KOPT-K1 (cell line): ENCODE measurements around the gene DMRT1.

Experiments
- H3K27ac ChIP-seq: fragments of 200-600 bp; sonication (generic); 2 replicates; pipeline ENCODE4 v1.5.1; 2016; ENCODE audit warnings: antibody characterized with exemption, mild to moderate bottlenecking, low read depth, low read length; ENCODE audit not compliant: poor library complexity, severe bottlenecking
- H3K36me3 ChIP-seq: fragments of 200-600 bp; sonication (generic); 2 replicates; pipeline ENCODE4 v1.5.1; 2017; ENCODE audit warnings: antibody characterized with exemption, mild to moderate bottlenecking, low read length, moderate library complexity; ENCODE audit not compliant: insufficient read depth
- H3K9me3 ChIP-seq: fragments of 200-600 bp; sonication (generic); 2 replicates; pipeline ENCODE4 v1.5.1; 2017; ENCODE audit warnings: antibody characterized with exemption, low read length, mild to moderate bottlenecking; ENCODE audit not compliant: insufficient read depth, poor library complexity, severe bottlenecking

The DMRT1 gene

GRCh38 chr9:841371-842209 is at the start of gene DMRT1:
Gene DMRT1 (plus strand): TSS chr9:841697. CDS start chr9:841839, 142 bp downstream.
- H3K27ac ChIP-seq, result no peak within 1 kb of the TSS
- no peaks in the 10 kb centered on the region for H3K36me3 ChIP-seq
- peaks cover 11% of the 10 kb centered on the region for H3K9me3 ChIP-seq

- no peaks in the 10 kb centered on the region for H3K9me3 ChIP-seq
- no peak overlapping the region for H3K27ac ChIP-seq
- H3K36me3 ChIP-seq, result no peaks in the 10 kb centered on the region
Measured at GRCh38 chr9:792331-793260, 48.9 kb upstream of the DMRT1 start.

GRCh38 chr9:794386-794785 is 47.1 kb upstream of the DMRT1 start:
- no peaks in the 10 kb centered on the region for H3K9me3 ChIP-seq
- no peaks in the 10 kb centered on the region for H3K36me3 ChIP-seq
- H3K27ac ChIP-seq, result no peak overlapping the region

- Histone ChIP-seq H3K9me3 (no peaks in the 10 kb centered on the region), H3K27ac (no peak overlapping the region), H3K36me3 (no peaks in the 10 kb centered on the region)
Measured at GRCh38 chr9:795869-796268, 45.6 kb upstream of the DMRT1 start.

- no peaks in the 10 kb centered on the region for H3K9me3 ChIP-seq
- no peaks in the 10 kb centered on the region for H3K36me3 ChIP-seq
- H3K27ac ChIP-seq, result no peak overlapping the region
Measured at GRCh38 chr9:800591-801150, 40.8 kb upstream of the DMRT1 start.

- H3K9me3 ChIP-seq, result no peaks in the 10 kb centered on the region
- H3K36me3 ChIP-seq, result no peaks in the 10 kb centered on the region
- no peak overlapping the region for H3K27ac ChIP-seq
Measured at GRCh38 chr9:801399-802071, 40.0 kb upstream of the DMRT1 start.

- H3K9me3 ChIP-seq, result no peaks in the 10 kb centered on the region
- no peaks in the 10 kb centered on the region for H3K36me3 ChIP-seq
- no peak overlapping the region for H3K27ac ChIP-seq
Measured at GRCh38 chr9:804026-804425, 37.5 kb upstream of the DMRT1 start.

GRCh38 chr9:805151-805550 is 36.3 kb upstream of the DMRT1 start:
- no peaks in the 10 kb centered on the region for H3K9me3 ChIP-seq
- no peaks in the 10 kb centered on the region for H3K36me3 ChIP-seq
- no peak overlapping the region for H3K27ac ChIP-seq

GRCh38 chr9:806285-807156 is 35.0 kb upstream of the DMRT1 start:
- H3K9me3 ChIP-seq, result no peaks in the 10 kb centered on the region
- H3K27ac ChIP-seq, result no peak overlapping the region
- no peaks in the 10 kb centered on the region for H3K36me3 ChIP-seq

- H3K36me3 ChIP-seq, result no peaks in the 10 kb centered on the region
- H3K27ac ChIP-seq, result no peak overlapping the region
- H3K9me3 ChIP-seq, result no peaks in the 10 kb centered on the region
Measured at GRCh38 chr9:811106-811531, 30.4 kb upstream of the DMRT1 start.

GRCh38 chr9:818958-819357 is 22.5 kb upstream of the DMRT1 start:
- H3K36me3 ChIP-seq, result no peaks in the 10 kb centered on the region
- no peak overlapping the region for H3K27ac ChIP-seq
- no peaks in the 10 kb centered on the region for H3K9me3 ChIP-seq

GRCh38 chr9:826500-827280 is 14.8 kb upstream of the DMRT1 start:
- no peaks in the 10 kb centered on the region for H3K9me3 ChIP-seq
- no peak overlapping the region for H3K27ac ChIP-seq
- H3K36me3 ChIP-seq, result no peaks in the 10 kb centered on the region

- Histone ChIP-seq H3K9me3 (peaks cover 11% of the 10 kb centered on the region), H3K36me3 (no peaks in the 10 kb centered on the region), H3K27ac (no peak overlapping the region)
Measured at GRCh38 chr9:840343-840742, 1.2 kb upstream of the DMRT1 start.
